ENCODE measurements around the gene TRPC3.
"Not testable (repeated sequence)": the region's sequence is repeated elsewhere in the genome, so short reads cannot be mapped to it uniquely, and the experiment has no call there.

The TRPC3 gene

GRCh38 chr4:121936101-121936500 lies 15.8 kb downstream of the TRPC3 start:
- TF ChIP-seq, protein P1, sequence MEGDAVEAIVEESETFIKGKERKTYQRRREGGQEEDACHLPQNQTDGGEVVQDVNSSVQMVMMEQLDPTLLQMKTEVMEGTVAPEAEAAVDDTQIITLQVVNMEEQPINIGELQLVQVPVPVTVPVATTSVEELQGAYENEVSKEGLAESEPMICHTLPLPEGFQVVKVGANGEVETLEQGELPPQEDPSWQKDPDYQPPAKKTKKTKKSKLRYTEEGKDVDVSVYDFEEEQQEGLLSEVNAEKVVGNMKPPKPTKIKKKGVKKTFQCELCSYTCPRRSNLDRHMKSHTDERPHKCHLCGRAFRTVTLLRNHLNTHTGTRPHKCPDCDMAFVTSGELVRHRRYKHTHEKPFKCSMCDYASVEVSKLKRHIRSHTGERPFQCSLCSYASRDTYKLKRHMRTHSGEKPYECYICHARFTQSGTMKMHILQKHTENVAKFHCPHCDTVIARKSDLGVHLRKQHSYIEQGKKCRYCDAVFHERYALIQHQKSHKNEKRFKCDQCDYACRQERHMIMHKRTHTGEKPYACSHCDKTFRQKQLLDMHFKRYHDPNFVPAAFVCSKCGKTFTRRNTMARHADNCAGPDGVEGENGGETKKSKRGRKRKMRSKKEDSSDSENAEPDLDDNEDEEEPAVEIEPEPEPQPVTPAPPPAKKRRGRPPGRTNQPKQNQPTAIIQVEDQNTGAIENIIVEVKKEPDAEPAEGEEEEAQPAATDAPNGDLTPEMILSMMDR (IDR thresholded peaks at IDR 0.05; ENCODE audit: insufficient read depth, low read depth, low read length, missing control alignments): no peak
- H3K4me3 ChIP-seq (ENCODE audit: low read length): no peak overlapping the region
- DNase-seq (ENCODE audit: low read depth): no peak

GRCh38 chr4:121934635-121935034 lies 17.2 kb downstream of the TRPC3 start:
- TF ChIP-seq, protein P1 (IDR thresholded peaks at IDR 0.05; ENCODE audit: insufficient read depth, low read depth, low read length, missing control alignments): no peak
- no peak for DNase-seq (ENCODE audit: low read depth)
- H3K4me3 ChIP-seq (ENCODE audit: low read length): no peak overlapping the region

DNA sequence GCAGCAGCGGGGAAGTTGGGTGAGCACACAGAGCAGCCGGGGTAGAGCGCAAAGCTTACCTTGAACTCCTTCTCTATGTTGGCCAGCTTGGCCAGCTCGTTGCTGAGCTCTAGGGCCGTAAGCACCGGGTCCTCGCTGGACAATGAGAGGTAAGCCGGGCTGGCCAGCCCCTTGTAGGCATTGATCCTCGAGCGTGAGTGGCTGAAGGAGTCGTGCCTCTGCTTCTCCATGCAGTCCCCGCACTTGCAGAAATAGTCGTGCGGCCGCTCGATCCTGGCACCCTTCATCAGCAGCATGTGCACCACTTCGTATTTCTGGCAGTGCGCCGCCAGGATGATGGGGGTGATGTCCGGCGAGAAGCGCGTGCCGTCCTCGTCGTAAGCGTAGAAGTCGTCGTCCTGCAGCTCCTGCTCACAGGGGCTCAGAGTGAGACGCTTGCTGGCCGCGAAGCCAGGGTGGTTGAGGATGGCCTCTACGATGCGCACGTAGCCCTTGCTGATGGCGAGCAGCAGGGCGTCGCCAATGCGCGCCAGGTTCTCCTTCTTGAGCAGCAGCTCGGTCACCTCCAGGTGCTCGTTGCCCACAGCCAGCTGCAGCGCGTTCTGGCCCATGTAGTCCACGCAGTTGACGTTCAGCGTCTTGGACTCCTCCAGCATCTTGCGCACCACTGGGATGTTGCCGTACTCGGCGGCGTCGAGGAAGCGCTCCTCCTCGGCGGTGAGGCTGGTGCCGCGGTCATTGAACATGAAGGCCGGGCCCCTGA lies 19.5 kb downstream of the TRPC3 start:
- no peak for DNase-seq (ENCODE audit: low read depth)
- TF ChIP-seq, protein P1 (IDR thresholded peaks at IDR 0.05; ENCODE audit: insufficient read depth, low read depth, low read length, missing control alignments): no peak

DNA sequence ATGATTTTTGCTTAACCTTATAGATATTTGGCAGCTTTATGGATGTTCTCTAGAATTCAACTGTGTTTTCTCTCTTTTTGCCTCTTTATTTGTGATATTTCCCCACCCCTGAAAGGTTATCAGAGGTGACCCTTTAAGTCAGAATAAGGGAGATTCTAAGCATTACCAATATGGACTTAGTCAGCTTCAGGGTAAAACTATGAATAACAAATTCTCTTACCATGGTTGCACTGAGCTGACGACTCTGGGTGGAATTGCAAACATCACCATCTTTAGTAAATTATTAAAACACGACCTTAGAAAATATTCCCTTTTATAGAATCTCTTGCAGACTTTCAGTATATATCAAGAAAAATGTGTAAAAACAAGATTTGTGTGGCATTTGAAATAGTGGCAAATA lies 21.6 kb downstream of the TRPC3 start:
- TF ChIP-seq, protein P1 (IDR thresholded peaks at IDR 0.05; ENCODE audit: insufficient read depth, low read depth, low read length, missing control alignments): no peak
- no peak overlapping the region for H3K4me3 ChIP-seq (ENCODE audit: low read length)
- DNase-seq (ENCODE audit: low read depth): no peak

More for the DNA sequence above, 19.5 kb downstream of the TRPC3 start:
- H3K4me3 ChIP-seq (ENCODE audit: low read length): no peak overlapping the region

- TF ChIP-seq, protein P1 (IDR thresholded peaks at IDR 0.05; ENCODE audit: insufficient read depth, low read depth, low read length, missing control alignments): no peak
- DNase-seq (ENCODE audit: low read depth): no peak
- H3K4me3 ChIP-seq (ENCODE audit: low read length): no peak overlapping the region
These were observed 23.9 kb downstream of the TRPC3 start for GRCh38 chr4:121927948-121928347.

- not testable (repeated sequence) for DNase-seq (ENCODE audit: low read depth)
These were observed 25.4 kb downstream of the TRPC3 start for GRCh38 chr4:121926490-121926889.

GRCh38 chr4:121923306-121923705 lies 28.6 kb downstream of the TRPC3 start:
- H3K4me3 ChIP-seq (ENCODE audit: low read length): no peak overlapping the region
- TF ChIP-seq, protein P1 (IDR thresholded peaks at IDR 0.05; ENCODE audit: insufficient read depth, low read depth, low read length, missing control alignments): no peak
- DNase-seq (ENCODE audit: low read depth): peak; percentile 45

More at GRCh38 chr4:121926490-121926889, 25.4 kb downstream of the TRPC3 start:
- H3K4me3 ChIP-seq (ENCODE audit: low read length): not testable (repeated sequence)

Measured in epithelial cell of esophagus (primary cell).